Esophagus muscularis mucosa (tissue), 4 donors: Measurements from ENCODE around the gene GABRB2. TPM values are rescaled to one million over a fixed set of nuclear protein-coding genes. Genes with fewer than 3 reads are reported as not detected.
"Not testable (repeated sequence)": the region's sequence is repeated elsewhere in the genome, so short reads cannot be mapped to it uniquely, and the experiment has no call there.

Experiments
- DNase-seq: peaks from one replicate; pipeline ENCODE4 v3.0.0-alpha.2; 2017; ENCODE audit errors: extremely low spot score
- H3K27ac ChIP-seq, 4 donors: fragments of 200-600 bp; sonication (generic); replicated peaks in 1 of 4; 1 replicate in 3 of 4; 2 replicates in 1 of 4; pipeline ENCODE4 v1.5.1; 2016 to 2019; ENCODE audit warnings: mild to moderate bottlenecking in 1 of 4
- H3K27me3 ChIP-seq, 4 donors: fragments of 200-600 bp; sonication (generic); one replicate each; pipeline versions ENCODE4 v1.5.1 to v1.6.0; 2016 to 2019
- H3K36me3 ChIP-seq, 4 donors: fragments of 200-600 bp; sonication (generic); one replicate each; pipeline ENCODE4 v1.5.1; 2016 to 2019
- H3K4me1 ChIP-seq, 4 donors: fragments of 200-600 bp; sonication (generic); one replicate each; pipeline ENCODE4 v1.5.1; 2016 to 2019
- H3K4me3 ChIP-seq, 4 donors: fragments of 200-600 bp; sonication (generic); 1 replicate in 2 of 4; 2 replicates in 2 of 4; pipeline ENCODE4 v1.5.1; 2016 to 2019; ENCODE audit warnings: mild to moderate bottlenecking in 4 of 4, moderate library complexity in 1 of 4
- H3K9me3 ChIP-seq, 4 donors: fragments of 200-600 bp; sonication (generic); 1 replicate in 3 of 4; 2 replicates in 1 of 4; pipeline ENCODE4 v1.5.1; 2016 to 2019
- EP300 ChIP-seq: sonication (generic); formaldehyde crosslinking; IDR thresholded peaks from one replicate; pipeline ENCODE4 v1.6.1; 2017; ENCODE audit warnings: antibody characterized with exemption
- POLR2A ChIP-seq: fragments of 450-650 bp; IDR thresholded peaks from one replicate; pipeline ENCODE4 v1.6.1; 2017; ENCODE audit warnings: antibody characterized with exemption, moderate library complexity, mild to moderate bottlenecking, low read depth
- POLR2AphosphoS5 ChIP-seq, 2 donors: sonication (generic); formaldehyde crosslinking; IDR thresholded peaks; one replicate each; pipeline ENCODE4 v1.6.1; 2017; ENCODE audit warnings: antibody characterized with exemption in 2 of 2
- WGBS: methylation state at CpG from one replicate; pipeline ENCODE4 v1.1.5; 2018; 5-methylcytosine and 5-hydroxymethylcytosine counted together
- intact Hi-C: fragments of 100-400 bp; cut with DNase I; formaldehyde crosslinking; loops from one replicate; pipeline ENCODE4 v1.15.1; 2023
- total RNA-seq, 4 donors: library from RNA; depleted of rRNA; stranded (reverse); fragments of >200 nt; gene quantifications; one replicate each; pipeline versions ENCODE4 v1.1.0 to v1.2.1, GENCODE V29; 2016
- TF ChIP-seq, protein P1 (sequence below), 3 experiments: fragments of 200-600 bp in 2 of 3; fragments of 450-650 bp in 1 of 3; sonication (generic) in 2 of 3; IDR thresholded peaks; one replicate each; pipeline ENCODE4 v1.5.1; 2017 to 2019; ENCODE audit warnings: antibody characterized with exemption in 3 of 3, mild to moderate bottlenecking in 2 of 3, moderate library complexity in 1 of 3

GABRB2 gene
- total RNA-seq, 4 donors from 2014 or later, result 0.92 to 1.7 (median 1.2) TPM

DNA sequence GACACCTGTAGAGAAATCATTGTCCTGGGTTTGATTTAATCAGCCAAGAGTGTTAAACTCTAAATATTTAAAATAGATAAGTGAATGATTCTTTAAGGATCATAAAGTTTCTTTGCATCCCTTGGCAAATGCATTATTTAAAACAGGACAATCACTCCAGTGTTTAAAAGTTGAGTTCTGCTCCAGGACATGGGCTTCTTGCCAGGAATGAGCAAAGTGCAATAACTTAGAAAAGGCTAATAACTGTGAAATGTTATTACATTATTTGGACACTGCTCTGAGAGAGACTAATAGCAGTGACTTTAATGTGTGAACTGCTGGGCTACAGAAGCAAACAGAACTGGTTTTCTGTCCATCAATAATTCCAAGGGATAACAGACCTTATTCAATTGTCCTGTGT is 283.3 kb downstream of the GABRB2 start:
- TF ChIP-seq, protein P1, sequence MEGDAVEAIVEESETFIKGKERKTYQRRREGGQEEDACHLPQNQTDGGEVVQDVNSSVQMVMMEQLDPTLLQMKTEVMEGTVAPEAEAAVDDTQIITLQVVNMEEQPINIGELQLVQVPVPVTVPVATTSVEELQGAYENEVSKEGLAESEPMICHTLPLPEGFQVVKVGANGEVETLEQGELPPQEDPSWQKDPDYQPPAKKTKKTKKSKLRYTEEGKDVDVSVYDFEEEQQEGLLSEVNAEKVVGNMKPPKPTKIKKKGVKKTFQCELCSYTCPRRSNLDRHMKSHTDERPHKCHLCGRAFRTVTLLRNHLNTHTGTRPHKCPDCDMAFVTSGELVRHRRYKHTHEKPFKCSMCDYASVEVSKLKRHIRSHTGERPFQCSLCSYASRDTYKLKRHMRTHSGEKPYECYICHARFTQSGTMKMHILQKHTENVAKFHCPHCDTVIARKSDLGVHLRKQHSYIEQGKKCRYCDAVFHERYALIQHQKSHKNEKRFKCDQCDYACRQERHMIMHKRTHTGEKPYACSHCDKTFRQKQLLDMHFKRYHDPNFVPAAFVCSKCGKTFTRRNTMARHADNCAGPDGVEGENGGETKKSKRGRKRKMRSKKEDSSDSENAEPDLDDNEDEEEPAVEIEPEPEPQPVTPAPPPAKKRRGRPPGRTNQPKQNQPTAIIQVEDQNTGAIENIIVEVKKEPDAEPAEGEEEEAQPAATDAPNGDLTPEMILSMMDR (IDR thresholded peaks at IDR 0.05), result no peak
- TF ChIP-seq POLR2A, result no peak
- TF ChIP-seq POLR2AphosphoS5 (IDR thresholded peaks at IDR 0.05), result no peak
- TF ChIP-seq EP300, result no peak
- Histone ChIP-seq H3K27ac (no peak overlapping the region), H3K9me3 (no peaks in the 10 kb centered on the region), H3K36me3 (no peaks in the 10 kb centered on the region), H3K4me1 (peaks cover 0 to 18% (median 4%) of the 10 kb centered on the region in 4 donors), H3K27me3 (no peaks in the 10 kb centered on the region), H3K4me3 (no peak overlapping the region)
- intact Hi-C loops, result no loop called here
- peak; percentile 4 for DNase-seq

- H3K4me3 ChIP-seq, result no peak overlapping the region
- H3K27me3 ChIP-seq, result no peaks in the 10 kb centered on the region
- peak; percentile 19 for DNase-seq
- peaks cover 0 to 18% (median 4%) of the 10 kb centered on the region in 4 donors for H3K4me1 ChIP-seq
- no peaks in the 10 kb centered on the region for H3K9me3 ChIP-seq
- intact Hi-C loops, result no loop called here
- no peak overlapping the region for H3K27ac ChIP-seq
- 88% methylated on average over 4 of the region's 4 CpGs for WGBS
- TF ChIP-seq, protein P1 (IDR thresholded peaks at IDR 0.05), result no peak
- TF ChIP-seq EP300 (no peak), POLR2A (no peak), POLR2AphosphoS5 (IDR thresholded peaks at IDR 0.05) (no peak)
- no peaks in the 10 kb centered on the region for H3K36me3 ChIP-seq
Measured at GRCh38 chr5:161261668-161262323, 284.7 kb downstream of the GABRB2 start.

GRCh38 chr5:161258438-161258837 is 288.1 kb downstream of the GABRB2 start:
- TF ChIP-seq, protein P1 (IDR thresholded peaks at IDR 0.05), result no peak
- no peak for TF ChIP-seq POLR2A
- no peak for TF ChIP-seq POLR2AphosphoS5 (IDR thresholded peaks at IDR 0.05)
- TF ChIP-seq EP300, result no peak
- H3K4me1 ChIP-seq, result peaks cover 0 to 12% (median 1%) of the 10 kb centered on the region in 4 donors
- H3K9me3 ChIP-seq, result no peaks in the 10 kb centered on the region
- intact Hi-C loops, result no loop called here
- H3K36me3 ChIP-seq, result no peaks in the 10 kb centered on the region
- no peaks in the 10 kb centered on the region for H3K27me3 ChIP-seq
- H3K27ac ChIP-seq, result no peak overlapping the region
- H3K4me3 ChIP-seq, result no peak overlapping the region
- DNase-seq, result no peak

DNA sequence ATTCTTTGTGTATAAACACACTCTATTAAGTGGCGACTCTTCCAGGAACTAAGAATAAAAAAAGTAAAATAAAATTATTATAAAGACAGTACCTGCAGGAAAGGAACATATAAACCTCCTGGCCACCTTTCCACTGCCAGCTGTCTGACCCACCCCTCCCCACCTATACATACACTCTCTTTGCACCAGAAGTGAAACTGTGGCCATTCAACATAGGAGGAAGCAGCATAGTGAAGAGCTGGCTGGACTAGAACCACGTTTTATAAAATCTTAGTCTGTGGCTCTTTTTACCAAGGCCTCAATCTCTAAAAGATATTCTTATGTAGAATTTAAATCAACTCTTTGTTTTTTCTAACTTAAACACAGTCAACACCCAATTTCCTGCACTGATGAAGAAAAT is 289.6 kb downstream of the GABRB2 start:
- H3K27ac ChIP-seq, result no peak overlapping the region
- TF ChIP-seq POLR2A (no peak), EP300 (no peak), POLR2AphosphoS5 (IDR thresholded peaks at IDR 0.05) (no peak)
- TF ChIP-seq, protein P1 (IDR thresholded peaks at IDR 0.05), result no peak
- no peaks in the 10 kb centered on the region for H3K9me3 ChIP-seq
- no peaks in the 10 kb centered on the region for H3K36me3 ChIP-seq
- no peak overlapping the region for H3K4me3 ChIP-seq
- H3K27me3 ChIP-seq, result no peaks in the 10 kb centered on the region
- no peak for DNase-seq
- no peaks in the 10 kb centered on the region for H3K4me1 ChIP-seq
- intact Hi-C loops, result no loop called here
- WGBS, result 57% methylated on average over 2 of the region's 2 CpGs

- DNase-seq, H3K36me3 ChIP-seq, H3K27ac ChIP-seq, H3K4me1 ChIP-seq, H3K27me3 ChIP-seq, H3K4me3 ChIP-seq, H3K9me3 ChIP-seq, intact Hi-C loops: not testable (repeated sequence)
- 85% methylated on average over 3 of the region's 3 CpGs for WGBS
Measured at GRCh38 chr5:161252955-161253354, 293.6 kb downstream of the GABRB2 start.
